PC-9 (cell line): Measurements from ENCODE around the gene TMPO.

Source experiments
- CTCF ChIP-seq: fragments of 200-600 bp; sonication (generic); conservative IDR thresholded peaks from 2 replicates; pipeline ENCODE4 v1.6.1; 2017; ENCODE audit warnings: mixed run types, antibody characterized with exemption, mild to moderate bottlenecking, moderate library complexity
- EZH2 ChIP-seq: fragments of 200-600 bp; sonication (generic); IDR thresholded peaks from 2 replicates; pipeline ENCODE4 v1.8.0; 2017; ENCODE audit warnings: antibody characterized with exemption, low read depth

- TF ChIP-seq CTCF (no peak), EZH2 (no peak)
Measured at GRCh38 chr12:98519257-98519907, 4.0 kb downstream of the TMPO start.
